NCI-H526 (cell line): Measurements from ENCODE around the gene TMEM186.
"Not testable (repeated sequence)": the region's sequence is repeated elsewhere in the genome, so short reads cannot be mapped to it uniquely, and the experiment has no call there.

Source experiments
- DNase-seq, 2 experiments: peaks; one replicate each; lab custom pipeline; 2025; lab: John Stamatoyannopoulos, UW

The TMEM186 gene

DNA sequence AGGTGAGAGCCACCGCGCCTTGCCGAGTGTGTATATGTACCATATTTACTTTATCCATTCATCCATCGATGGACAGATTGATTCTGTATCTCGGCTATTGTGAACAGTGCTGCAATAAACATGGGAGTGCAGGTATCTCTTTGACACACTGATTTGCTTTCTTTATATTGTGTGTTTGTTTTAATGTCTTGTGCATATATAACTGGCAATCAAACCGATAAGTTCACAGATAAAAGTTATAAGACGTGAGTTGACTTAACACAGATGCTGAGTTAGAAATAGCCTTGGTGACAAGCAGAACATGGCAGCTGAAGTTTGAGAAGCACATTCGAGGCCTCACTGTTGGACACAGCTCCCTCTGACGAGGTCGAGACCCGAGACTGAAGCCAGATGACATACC, 23.2 kb downstream of the TMEM186 start:
- no peak for DNase-seq

DNA sequence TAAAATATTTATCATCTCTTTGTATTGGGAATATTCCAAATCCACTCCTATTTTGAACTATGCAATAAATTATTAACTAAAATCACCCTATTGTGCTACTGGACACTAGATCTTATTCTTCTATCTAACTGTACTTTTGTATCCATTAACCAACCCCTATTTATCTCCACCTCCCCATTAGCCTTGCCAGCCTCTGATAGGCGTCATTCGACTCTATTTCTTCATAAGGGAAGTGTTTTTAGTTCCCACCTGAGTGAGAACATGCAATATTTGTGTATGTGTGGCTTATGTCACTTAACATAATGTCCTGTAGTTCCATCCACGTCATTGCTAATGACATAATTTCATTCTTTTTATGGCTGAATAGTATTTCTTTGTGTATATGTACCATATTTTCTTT, 23.9 kb downstream of the TMEM186 start:
- no peak for DNase-seq

- DNase-seq, result no peak
Observed at GRCh38 chr16:8768692-8769091, 28.7 kb downstream of the TMEM186 start.

DNA sequence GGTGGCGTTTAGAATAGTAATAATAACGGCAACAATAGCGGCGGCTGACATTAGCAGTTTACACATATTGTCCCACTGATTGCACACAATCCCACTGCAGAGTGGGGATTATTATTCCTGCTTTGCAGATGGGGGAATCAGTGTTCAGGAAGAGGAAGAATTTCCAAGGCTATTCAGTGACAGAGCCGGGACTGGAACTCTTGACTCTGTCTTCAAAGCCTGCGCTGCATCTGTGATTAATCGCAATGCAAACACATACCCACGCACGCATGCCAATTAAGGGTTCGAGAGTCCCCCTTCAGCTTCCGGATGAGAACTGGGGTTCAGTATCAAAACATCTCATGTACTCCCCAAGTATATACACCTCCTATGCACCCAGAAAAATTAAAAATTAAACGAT, 29.2 kb downstream of the TMEM186 start:
- DNase-seq, result no peak

DNA sequence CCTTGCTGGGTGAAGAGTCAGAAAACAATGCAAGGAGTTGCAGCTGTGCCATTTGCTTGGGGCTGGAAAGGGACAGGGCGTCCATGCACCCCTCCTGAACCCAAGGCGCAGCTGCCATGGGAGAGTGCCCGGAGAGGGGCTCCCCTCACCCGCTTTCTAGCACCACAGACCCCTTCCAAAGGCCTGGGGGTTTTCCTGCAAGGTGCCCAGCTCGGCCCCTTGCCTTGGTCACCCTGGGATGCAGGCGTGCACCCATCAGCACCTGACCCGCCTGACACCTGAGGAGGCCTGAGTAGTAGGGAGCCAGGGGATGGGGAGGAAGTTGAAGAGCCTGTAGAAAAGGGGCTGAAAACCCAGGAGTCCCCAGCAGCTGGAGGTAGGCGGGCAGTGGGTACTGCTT, 30.3 kb downstream of the TMEM186 start:
- DNase-seq, result no peak

- DNase-seq, result no peak
Observed at GRCh38 chr16:8764525-8765250, 32.8 kb downstream of the TMEM186 start.

DNA sequence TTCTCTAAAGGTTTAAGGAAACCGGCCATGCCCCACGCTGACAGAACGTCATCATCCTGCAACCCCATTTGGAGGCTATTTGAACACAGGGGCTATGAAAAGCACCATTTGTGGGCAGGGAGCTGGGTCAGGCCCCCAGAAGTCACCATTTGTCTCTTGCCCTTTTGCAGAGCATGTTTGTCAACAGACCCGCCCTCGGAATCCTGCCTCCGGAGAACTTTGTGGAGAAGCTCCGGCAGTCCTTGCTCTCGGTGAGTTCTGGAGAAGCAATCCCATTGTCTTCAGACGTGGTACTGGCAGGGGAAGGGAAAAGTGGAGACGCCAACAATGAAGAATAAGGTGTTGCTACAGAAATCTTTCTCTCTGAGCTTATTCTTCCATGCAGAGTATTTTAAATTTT, 33.5 kb downstream of the TMEM186 start:
- DNase-seq, result no peak

DNA sequence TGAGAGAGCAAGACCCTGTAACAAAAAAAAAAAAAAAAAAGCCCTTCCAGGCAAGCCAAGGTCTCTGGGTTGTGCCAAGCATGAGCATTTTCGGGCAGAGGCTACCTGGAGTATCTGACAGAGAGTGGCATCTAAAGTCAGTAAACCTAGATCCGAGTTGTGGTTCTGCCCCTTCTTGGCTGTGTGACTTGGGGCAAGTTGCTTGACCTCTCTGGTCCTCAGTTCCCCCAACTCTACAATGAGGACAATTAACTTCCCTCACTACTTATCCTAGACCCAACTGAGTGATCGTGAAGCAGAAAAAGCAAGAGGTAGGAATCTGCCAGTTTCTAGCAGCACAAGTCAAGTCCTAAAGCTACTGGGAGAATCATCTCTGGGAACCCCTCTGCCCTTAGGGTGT, 34.4 kb downstream of the TMEM186 start:
- DNase-seq, result no peak

DNA sequence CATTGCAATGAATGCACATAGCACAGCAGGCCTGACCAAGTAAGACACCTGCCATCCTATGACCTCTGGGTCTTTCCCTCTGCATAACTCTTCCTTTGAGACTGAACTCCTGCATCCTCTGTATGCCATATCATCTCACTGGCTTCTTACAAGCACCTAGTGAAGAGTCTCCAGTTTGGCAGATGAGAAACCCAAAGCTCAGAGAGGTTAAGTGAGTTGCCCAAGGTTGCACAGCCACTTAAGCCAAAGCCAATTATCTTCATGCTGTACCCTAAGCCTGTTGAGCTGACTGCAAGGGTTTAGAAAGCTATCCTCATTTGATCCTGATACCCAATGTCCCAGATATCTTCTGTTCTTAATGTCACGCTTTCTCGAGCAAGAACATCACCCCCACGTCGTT, 35.2 kb downstream of the TMEM186 start:
- DNase-seq, result no peak

GRCh38 chr16:8761078-8761477, 36.4 kb downstream of the TMEM186 start:
- no peak for DNase-seq

GRCh38 chr16:8760021-8760420, 37.4 kb downstream of the TMEM186 start:
- no peak for DNase-seq

GRCh38 chr16:8758022-8758421, 39.4 kb downstream of the TMEM186 start:
- no peak for DNase-seq

DNA sequence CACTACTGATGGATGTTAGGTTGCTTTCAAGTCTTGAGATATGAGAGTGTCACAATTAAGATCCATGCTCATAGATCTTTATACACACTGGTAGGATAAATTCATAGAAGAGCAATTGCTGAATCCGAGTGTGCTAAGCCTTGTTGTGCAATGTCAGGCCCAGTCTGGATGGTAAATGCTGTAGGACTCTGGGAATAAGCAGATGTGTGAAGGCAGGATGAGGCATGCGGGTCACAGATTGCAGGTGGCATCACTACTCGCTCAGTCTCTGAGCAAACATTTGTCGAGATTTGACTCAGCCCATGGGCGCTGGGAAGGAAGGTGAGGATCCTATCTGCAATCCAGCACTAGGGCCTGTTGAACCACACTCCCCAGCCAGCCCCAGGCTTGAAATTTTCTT, 40.7 kb downstream of the TMEM186 start:
- no peak for DNase-seq

GRCh38 chr16:8753416-8754054, 43.9 kb downstream of the TMEM186 start:
- no peak for DNase-seq

- DNase-seq, result no peak
Observed at GRCh38 chr16:8752706-8753105, 44.7 kb downstream of the TMEM186 start.

GRCh38 chr16:8751481-8752311, 45.7 kb downstream of the TMEM186 start:
- DNase-seq, result no peak

- not testable (repeated sequence) for DNase-seq
Observed at GRCh38 chr16:8748944-8749343, 48.5 kb downstream of the TMEM186 start.
